Measurements from ENCODE around the gene CDK5RAP1.

- TF ChIP-seq CTCF (IDR thresholded peaks at IDR 0.05) (no peak), EP300 (IDR thresholded peaks at IDR 0.05) (no peak), POLR2A (IDR thresholded peaks at IDR 0.05) (no peak)
Observed at GRCh38 chr20:33311011-33311410, 90.3 kb downstream of the CDK5RAP1 start.

Data from sigmoid colon (tissue), 4 donors.